Gastroesophageal sphincter (tissue), 4 donors: ENCODE results near the gene IER5L. TPM values are rescaled to one million over a fixed set of nuclear protein-coding genes. Genes with fewer than 3 reads are reported as not detected.

Source experiments
- ATAC-seq: fragments of 150-250 bp; one replicate; pipeline ENCODE4 v1.9.1; 2016; ENCODE audit warnings: mild to moderate bottlenecking, moderate library complexity
- H3K27ac ChIP-seq, 4 donors: fragments of 200-600 bp; sonication (generic) in 3 of 4; 1 replicate in 3 of 4; 2 replicates in 1 of 4; pipeline ENCODE4 v1.5.1; 2016 to 2019
- H3K27me3 ChIP-seq: fragments of 200-600 bp; sonication (generic); one replicate; pipeline ENCODE4 v1.5.1; 2019
- H3K36me3 ChIP-seq, 2 donors: fragments of 200-600 bp; sonication (generic); one replicate each; pipeline ENCODE4 v1.5.1; 2019; ENCODE audit warnings: control low read depth in 1 of 2
- H3K4me1 ChIP-seq, 3 donors: fragments of 200-600 bp; sonication (generic); 1 replicate in 2 of 3; 2 replicates in 1 of 3; pipeline ENCODE4 v1.5.1; 2016 to 2019; ENCODE audit warnings: control low read depth in 2 of 3
- H3K4me3 ChIP-seq, 2 donors: fragments of 200-600 bp; sonication (generic); one replicate each; pipeline ENCODE4 v1.5.1; 2019; ENCODE audit warnings: mild to moderate bottlenecking in 1 of 2, moderate library complexity in 1 of 2
- H3K9me3 ChIP-seq, 3 donors: fragments of 200-600 bp; sonication (generic); one replicate each; pipeline ENCODE4 v1.5.1; 2017 to 2019; ENCODE audit warnings: control low read depth in 2 of 3
- CTCF ChIP-seq, 4 experiments: fragments of 200-600 bp in 2 of 4; fragments of 450-650 bp in 2 of 4; sonication (generic) in 1 of 4; IDR thresholded peaks; one replicate each; pipeline ENCODE4 v1.5.1; 2017 to 2019; ENCODE audit warnings: antibody characterized with exemption in 4 of 4, mild to moderate bottlenecking in 2 of 4, moderate library complexity in 2 of 4
- EP300 ChIP-seq: sonication (generic); formaldehyde crosslinking; IDR thresholded peaks from one replicate; pipeline ENCODE4 v1.6.1; 2017; ENCODE audit warnings: antibody characterized with exemption, mild to moderate bottlenecking
- POLR2A ChIP-seq, 2 donors: fragments of 450-650 bp; IDR thresholded peaks; one replicate each; pipeline ENCODE4 v1.6.1; 2017; ENCODE audit warnings: antibody characterized with exemption in 2 of 2, mild to moderate bottlenecking in 2 of 2, moderate library complexity in 1 of 2
- POLR2AphosphoS5 ChIP-seq: sonication (generic); formaldehyde crosslinking; IDR thresholded peaks from one replicate; pipeline ENCODE4 v1.6.1; 2017; ENCODE audit warnings: antibody characterized with exemption
- WGBS, 2 donors: methylation state at CpG; one replicate each; pipeline ENCODE4 v1.1.5; 2018; ENCODE audit warnings: low coverage in 1 of 2; 5-methylcytosine and 5-hydroxymethylcytosine counted together
- total RNA-seq, 4 donors: library from RNA; depleted of rRNA; stranded (reverse); fragments of >200 nt; gene quantifications; one replicate each; pipeline ENCODE4 v1.1.0, GENCODE V29; 2016

Gene IER5L
- total RNA-seq, 4 donors from 2014 or later: 7.4 to 14.3 (median 10.4) TPM

- H3K36me3 ChIP-seq: no peaks in the 10 kb centered on the region
- no peak overlapping the region for H3K27ac ChIP-seq
- no peak for TF ChIP-seq POLR2AphosphoS5
- TF ChIP-seq CTCF (IDR thresholded peaks at IDR 0.05): no peak
- no peak for TF ChIP-seq EP300
- TF ChIP-seq POLR2A (IDR thresholded peaks at IDR 0.05): no peak
- ATAC-seq: no peak
- H3K27me3 ChIP-seq: no peaks in the 10 kb centered on the region
- no peak overlapping the region for H3K4me3 ChIP-seq
- H3K4me1 ChIP-seq: no peaks in the 10 kb centered on the region
- H3K9me3 ChIP-seq: no peaks in the 10 kb centered on the region
- 71 to 79% methylated on average over 1 to 6 of the region's 7 CpGs for WGBS, 2 donors
These were observed 33.6 kb upstream of the IER5L start for GRCh38 chr9:129211686-129212085.

- no peaks in the 10 kb centered on the region for H3K4me1 ChIP-seq
- no peaks in the 10 kb centered on the region for H3K9me3 ChIP-seq
- H3K4me3 ChIP-seq: no peak overlapping the region
- no peaks in the 10 kb centered on the region for H3K27me3 ChIP-seq
- H3K27ac ChIP-seq: no peak overlapping the region
- no peak for TF ChIP-seq POLR2A (IDR thresholded peaks at IDR 0.05)
- TF ChIP-seq CTCF (IDR thresholded peaks at IDR 0.05): no peak
- TF ChIP-seq EP300: no peak
- no peak for TF ChIP-seq POLR2AphosphoS5
- H3K36me3 ChIP-seq: no peaks in the 10 kb centered on the region
- WGBS, 2 donors: 100% methylated on average over 4 of the region's 5 CpGs; no CpG with 5 or more reads in 1 of the 2 donors
- ATAC-seq: no peak
These were observed 32.1 kb upstream of the IER5L start for GRCh38 chr9:129210125-129210524.

- no peaks in the 10 kb centered on the region for H3K9me3 ChIP-seq
- TF ChIP-seq CTCF (IDR thresholded peaks at IDR 0.05) (no peak), POLR2A (IDR thresholded peaks at IDR 0.05) (no peak), POLR2AphosphoS5 (no peak), EP300 (no peak)
- no peaks in the 10 kb centered on the region for H3K4me1 ChIP-seq
- no peaks in the 10 kb centered on the region for H3K27me3 ChIP-seq
- H3K4me3 ChIP-seq: no peak overlapping the region
- H3K27ac ChIP-seq: no peak overlapping the region
- H3K36me3 ChIP-seq: no peaks in the 10 kb centered on the region
- no peak for ATAC-seq
- 79 to 100% methylated on average over 2 to 5 of the region's 7 CpGs for WGBS, 2 donors
These were observed 31.5 kb upstream of the IER5L start for GRCh38 chr9:129209580-129209979.

- Histone ChIP-seq H3K4me1 (no peaks in the 10 kb centered on the region), H3K4me3 (no peak overlapping the region), H3K36me3 (no peaks in the 10 kb centered on the region), H3K27ac (no peak overlapping the region), H3K9me3 (no peaks in the 10 kb centered on the region), H3K27me3 (no peaks in the 10 kb centered on the region)
- WGBS, 2 donors: 90% methylated on average over 3 of the region's 4 CpGs; no CpG with 5 or more reads in 1 of the 2 donors
- ATAC-seq: no peak
- TF ChIP-seq CTCF (IDR thresholded peaks at IDR 0.05) (no peak), POLR2AphosphoS5 (no peak), EP300 (no peak), POLR2A (IDR thresholded peaks at IDR 0.05) (no peak)
These were observed 31.0 kb upstream of the IER5L start for GRCh38 chr9:129209109-129209508.

GRCh38 chr9:129208207-129209032, 30.4 kb upstream of the IER5L start:
- Histone ChIP-seq H3K9me3 (no peaks in the 10 kb centered on the region), H3K36me3 (no peaks in the 10 kb centered on the region), H3K27ac (no peak overlapping the region), H3K27me3 (no peaks in the 10 kb centered on the region), H3K4me1 (peaks cover 0 to 4% (median 0%) of the 10 kb centered on the region in 3 donors), H3K4me3 (no peak overlapping the region)
- no peak for TF ChIP-seq EP300
- TF ChIP-seq POLR2AphosphoS5: no peak
- no peak for TF ChIP-seq POLR2A (IDR thresholded peaks at IDR 0.05)
- TF ChIP-seq CTCF (IDR thresholded peaks at IDR 0.05): no peak
- WGBS, 2 donors: 76 to 83% methylated on average over 7 to 14 of the region's 17 CpGs
- ATAC-seq: no peak
